Adrenal gland (tissue), 12 donors: ENCODE data around the gene SLC26A2. TPM values are rescaled to one million over a fixed set of nuclear protein-coding genes. Genes with fewer than 3 reads are reported as not detected.
A peak's percentile ranks its signal among the peaks of the same experiment; 100 is the strongest.

Source experiments
- DNase-seq, 7 donors: peaks; one replicate each; pipeline ENCODE4 v3.0.0-alpha.2; 2019 to 2020
- H3K27ac ChIP-seq, 5 donors: fragments of 200-600 bp; sonication (generic) in 4 of 5; 1 replicate in 3 of 5; 2 replicates in 2 of 5; pipeline versions ENCODE4 v1.5.1 to v1.8.0; 2016 to 2020; ENCODE audit warnings: mild to moderate bottlenecking in 1 of 5
- H3K27me3 ChIP-seq: fragments of 200-600 bp; 2 replicates; pipeline ENCODE4 v1.8.0; 2021
- H3K36me3 ChIP-seq, 2 donors: fragments of 200-600 bp; replicated peaks in 1 of 2; 1 replicate in 1 of 2; 2 replicates in 1 of 2; pipeline versions ENCODE4 v1.5.1 to v1.8.0; 2018 to 2022
- H3K4me1 ChIP-seq, 2 donors: fragments of 200-600 bp; replicated peaks in 1 of 2; 1 replicate in 1 of 2; 2 replicates in 1 of 2; pipeline versions ENCODE4 v1.5.1 to v1.8.0; 2018 to 2021
- H3K4me3 ChIP-seq, 4 donors: fragments of 200-600 bp; sonication (generic) in 3 of 4; one replicate each; pipeline ENCODE4 v1.5.1; 2016 to 2018
- H3K9me3 ChIP-seq, 3 donors: fragments of 200-600 bp; sonication (generic) in 1 of 3; replicated peaks in 1 of 3; 1 replicate in 2 of 3; 2 replicates in 1 of 3; pipeline versions ENCODE4 v1.5.1 to v1.8.0; 2016 to 2021
- CTCF ChIP-seq, 6 experiments: fragments of 450-650 bp in 4 of 6; fragments of 200-600 bp in 2 of 6; sonication (generic) in 1 of 6; IDR thresholded peaks; 1 replicate in 5 of 6; 2 replicates in 1 of 6; pipeline versions ENCODE4 v1.5.1 to v1.8.0; 2016 to 2021; ENCODE audit warnings: antibody characterized with exemption in 6 of 6, mild to moderate bottlenecking in 2 of 6, moderate library complexity in 1 of 6
- POLR2A ChIP-seq, 2 donors: fragments of 450-650 bp; IDR thresholded peaks; one replicate each; pipeline ENCODE4 v1.6.1; 2017; ENCODE audit warnings: antibody characterized with exemption in 2 of 2, mild to moderate bottlenecking in 2 of 2, moderate library complexity in 1 of 2
- WGBS, 4 donors: extraction: QIAGEN DNeasy Blood & Tissue Kit in 2 of 4; methylation state at CpG; one replicate each; pipeline versions ENCODE4 v1.1.5 to v1.1.7; 2013 to 2017; 5-methylcytosine and 5-hydroxymethylcytosine counted together
- intact Hi-C, 2 donors: fragments of 100-400 bp; cut with DNase I; formaldehyde crosslinking; loops; one replicate each; pipeline versions ENCODE4 v1.14.1 to v1.15.0; 2022 to 2023
- polyA plus RNA-seq, 3 donors: library from polyadenylated mRNA; stranded (reverse); fragments of 200-250 nt in 2 of 3; fragments of 350-450 nt in 1 of 3; fragmentation: Illumina TruSeq in 1 of 3; extraction: RNeasy Lipid Tissue Mini Kit (QIAGEN cat#74804) in 1 of 3; gene quantifications; one replicate each; pipeline ENCODE4 v1.2.3, GENCODE V29; 2013 to 2014
- total RNA-seq, 9 donors: library from RNA; depleted of rRNA in 4 of 9; stranded (reverse); fragments of >200 nt in 4 of 9; fragments of 120-200 nt in 1 of 9; fragmentation: NEBNext Ultra II Directional in 1 of 9; extraction: Animal tissue kit (Norgen Biotek cat#: 25700) in 1 of 9; gene quantifications; one replicate each; pipeline versions ENCODE4 v1.1.0 to v1.2.4, GENCODE V29; 2013 to 2023
- donor health status: healthy with polysubstance abuse.
- donor health status: Bipolar disorder and iron deficiency.
- donor health status: DM: yes; HTN: yes; CAD: no.
- donor health status: DM: no; HTN: no; CAD: no.
- donor health status: DM: no; HTN: no; CAD: no.
- donor health status: DM: yes; HTN: yes; CAD: no.

SLC26A2 gene
- total and polyA plus RNA-seq, 12 donors, result 7.2 to 228 (median 49.0) TPM

GRCh38 chr5:149953436-149954121 is 7.0 kb upstream of the SLC26A2 start:
- WGBS, 4 donors, result 69 to 79% (median 76%) methylated on average over 9 of the region's 9 CpGs
- Histone ChIP-seq H3K27ac (no peak overlapping the region), H3K27me3 (no peaks in the 10 kb centered on the region), H3K4me1 (no peaks in the 10 kb centered on the region), H3K9me3 (no peaks in the 10 kb centered on the region), H3K36me3 (no peaks in the 10 kb centered on the region), H3K4me3 (no peak overlapping the region)
- no peak for DNase-seq
- intact Hi-C loops, result no loop called here
- TF ChIP-seq CTCF (IDR thresholded peaks at IDR 0.05) (no peak), POLR2A (IDR thresholded peaks at IDR 0.05) (no peak)

- Histone ChIP-seq H3K36me3 (no peaks in the 10 kb centered on the region), H3K27me3 (no peaks in the 10 kb centered on the region), H3K9me3 (no peaks in the 10 kb centered on the region), H3K4me1 (peaks cover 5% of the 10 kb centered on the region in 2 donors), H3K27ac (no peak overlapping the region), H3K4me3 (no peak overlapping the region)
- WGBS, 4 donors, result 82 to 90% (median 87%) methylated on average over 6 of the region's 6 CpGs
- intact Hi-C loops, result no loop called here
- DNase-seq, result peak in 1 of 7 donors; percentile 9
- TF ChIP-seq CTCF (IDR thresholded peaks at IDR 0.05), result no peak
- no peak for TF ChIP-seq POLR2A (IDR thresholded peaks at IDR 0.05)
Observed at GRCh38 chr5:149954798-149955197, 5.8 kb upstream of the SLC26A2 start.

GRCh38 chr5:149956685-149957084 is 3.9 kb upstream of the SLC26A2 start:
- no peaks in the 10 kb centered on the region for H3K9me3 ChIP-seq
- 73 to 88% (median 80%) methylated on average over 5 of the region's 5 CpGs for WGBS, 4 donors
- peaks cover 10 to 18% of the 10 kb centered on the region in 2 donors for H3K4me1 ChIP-seq
- intact Hi-C loops, result no loop called here
- no peaks in the 10 kb centered on the region for H3K36me3 ChIP-seq
- no peak overlapping the region for H3K27ac ChIP-seq
- DNase-seq, result no peak
- no peak overlapping the region for H3K4me3 ChIP-seq
- no peaks in the 10 kb centered on the region for H3K27me3 ChIP-seq
- TF ChIP-seq CTCF (IDR thresholded peaks at IDR 0.05) (no peak), POLR2A (IDR thresholded peaks at IDR 0.05) (no peak)

- intact Hi-C loops, result no loop called here
- WGBS, 4 donors, result 85 to 93% (median 92%) methylated on average over 4 of the region's 4 CpGs
- Histone ChIP-seq H3K4me3 (no peak overlapping the region), H3K4me1 (peaks cover 10 to 21% of the 10 kb centered on the region in 2 donors), H3K9me3 (no peaks in the 10 kb centered on the region), H3K27ac (no peak overlapping the region), H3K27me3 (no peaks in the 10 kb centered on the region), H3K36me3 (no peaks in the 10 kb centered on the region)
- no peak for DNase-seq
- TF ChIP-seq CTCF (IDR thresholded peaks at IDR 0.05) (no peak), POLR2A (IDR thresholded peaks at IDR 0.05) (no peak)
Observed at GRCh38 chr5:149957855-149958254, 2.7 kb upstream of the SLC26A2 start.
